ENCODE measurements around the gene LRRN3. TPM values are rescaled to one million over a fixed set of nuclear protein-coding genes. Genes with fewer than 3 reads are reported as not detected.

LRRN3 gene
- total RNA-seq, 1 experiment from 2014 or later, result 0.69 TPM

GRCh38 chr7:111104710-111105109, 13.8 kb downstream of the LRRN3 start:
- DNase-seq (ENCODE audit: low read depth), result no peak

- DNase-seq (ENCODE audit: low read depth), result no peak
Observed at GRCh38 chr7:111105269-111105668, 14.3 kb downstream of the LRRN3 start.

GRCh38 chr7:111107579-111107978, 16.7 kb downstream of the LRRN3 start:
- DNase-seq (ENCODE audit: low read depth), result peak; percentile 46

- DNase-seq (ENCODE audit: low read depth), result no peak
Observed at GRCh38 chr7:111108000-111108399, 17.1 kb downstream of the LRRN3 start.

- DNase-seq (ENCODE audit: low read depth), result peak; percentile 50
Observed at GRCh38 chr7:111108496-111108895, 17.6 kb downstream of the LRRN3 start.

GRCh38 chr7:111112439-111112838, 21.5 kb downstream of the LRRN3 start:
- peak; percentile 35 for DNase-seq (ENCODE audit: low read depth)

GRCh38 chr7:111113263-111114017, 22.5 kb downstream of the LRRN3 start:
- peak; percentile 63 for DNase-seq (ENCODE audit: low read depth)

GRCh38 chr7:111115966-111116365, 25.0 kb downstream of the LRRN3 start:
- DNase-seq (ENCODE audit: low read depth), result no peak

GRCh38 chr7:111126987-111127386, 36.1 kb downstream of the LRRN3 start:
- DNase-seq (ENCODE audit: low read depth), result peak; percentile 67

GRCh38 chr7:111129435-111129834, 38.5 kb downstream of the LRRN3 start:
- no peak for DNase-seq (ENCODE audit: low read depth)

GRCh38 chr7:111132833-111133232, 41.9 kb downstream of the LRRN3 start:
- peak; percentile 61 for DNase-seq (ENCODE audit: low read depth)

GRCh38 chr7:111137296-111138192, 46.6 kb downstream of the LRRN3 start:
- DNase-seq (ENCODE audit: low read depth), result peak; percentile 34

GRCh38 chr7:111138193-111138569, 47.3 kb downstream of the LRRN3 start:
- DNase-seq (ENCODE audit: low read depth), result peak; percentile 76

- no peak for DNase-seq (ENCODE audit: low read depth)
Observed at GRCh38 chr7:111138586-111138985, 47.7 kb downstream of the LRRN3 start.

GRCh38 chr7:111140091-111140865, 49.4 kb downstream of the LRRN3 start:
- no peak for DNase-seq (ENCODE audit: low read depth)

- DNase-seq (ENCODE audit: low read depth), result peak; percentile 61
Observed at GRCh38 chr7:111145472-111145871, 54.5 kb downstream of the LRRN3 start.

- no peak for DNase-seq (ENCODE audit: low read depth)
Observed at GRCh38 chr7:111146136-111146535, 55.2 kb downstream of the LRRN3 start.

GRCh38 chr7:111147708-111148533, 57.0 kb downstream of the LRRN3 start:
- no peak for DNase-seq (ENCODE audit: low read depth)

GRCh38 chr7:111150709-111151108, 59.8 kb downstream of the LRRN3 start:
- no peak for DNase-seq (ENCODE audit: low read depth)

- peak; percentile 67 for DNase-seq (ENCODE audit: low read depth)
Observed at GRCh38 chr7:111159426-111159825, 68.5 kb downstream of the LRRN3 start.

GRCh38 chr7:111160297-111160696, 69.4 kb downstream of the LRRN3 start:
- DNase-seq (ENCODE audit: low read depth), result no peak

Data from LHCN-M2 (cell line).